Measurements from ENCODE around the gene MACF1.

The MACF1 gene

GRCh38 chr1:39363267-39363666 lies 158.8 kb downstream of the MACF1 start:
- DNase-seq = no peak

GRCh38 chr1:39368045-39368444 lies 163.6 kb downstream of the MACF1 start:
- no peak for DNase-seq

GRCh38 chr1:39369565-39369964 lies 165.1 kb downstream of the MACF1 start:
- DNase-seq = no peak

- no peak for DNase-seq
Measured at GRCh38 chr1:39370602-39371001, 166.1 kb downstream of the MACF1 start.

- DNase-seq = no peak
Measured at GRCh38 chr1:39372105-39372504, 167.6 kb downstream of the MACF1 start.

- DNase-seq = no peak
Measured at GRCh38 chr1:39376656-39377055, 172.2 kb downstream of the MACF1 start.

- no peak for DNase-seq
Measured at GRCh38 chr1:39378377-39378776, 173.9 kb downstream of the MACF1 start.

- no peak for DNase-seq
Measured at GRCh38 chr1:39379187-39379586, 174.7 kb downstream of the MACF1 start.

- DNase-seq = no peak
Measured at GRCh38 chr1:39380036-39380435, 175.5 kb downstream of the MACF1 start.

GRCh38 chr1:39381839-39382238 lies 177.3 kb downstream of the MACF1 start:
- no peak for DNase-seq

- DNase-seq = no peak
Measured at GRCh38 chr1:39384305-39384704, 179.8 kb downstream of the MACF1 start.

- no peak for DNase-seq
Measured at GRCh38 chr1:39385067-39385988, 180.8 kb downstream of the MACF1 start.

GRCh38 chr1:39386997-39387396 lies 182.5 kb downstream of the MACF1 start:
- DNase-seq = no peak

- no peak for DNase-seq
Measured at GRCh38 chr1:39387452-39387851, 183.0 kb downstream of the MACF1 start.

- no peak for DNase-seq
Measured at GRCh38 chr1:39391691-39392679, 187.5 kb downstream of the MACF1 start.

- no peak for DNase-seq
Measured at GRCh38 chr1:39392851-39393573, 188.5 kb downstream of the MACF1 start.

- no peak for DNase-seq
Measured at GRCh38 chr1:39393645-39394044, 189.2 kb downstream of the MACF1 start.

GRCh38 chr1:39394059-39394458 lies 189.6 kb downstream of the MACF1 start:
- DNase-seq = no peak

GRCh38 chr1:39394598-39394997 lies 190.1 kb downstream of the MACF1 start:
- peak; percentile 19 for DNase-seq

GRCh38 chr1:39395357-39395831 lies 190.9 kb downstream of the MACF1 start:
- DNase-seq = no peak

GRCh38 chr1:39396671-39397070 lies 192.2 kb downstream of the MACF1 start:
- DNase-seq = no peak

- DNase-seq = no peak
Measured at GRCh38 chr1:39397487-39397886, 193.0 kb downstream of the MACF1 start.

Measured in activated CD8-positive, alpha-beta memory T cell treated with anti-CD3 and anti-CD28 coated beads, Interleukin-2, amount 50 U/mL, for 4 hours (primary cell).